AG04450 (cell line): ENCODE data around the gene EFCAB6. TPM values are rescaled to one million over a fixed set of nuclear protein-coding genes. Genes with fewer than 3 reads are reported as not detected.

Experiments
- CTCF ChIA-PET: fragments of 300-600, 350-600 bp; formaldehyde crosslinking; extraction: SDS; loops from one replicate; lab custom pipeline; 2022; ENCODE audit warnings: antibody characterized with exemption, inconsistent platforms; lab: Charles Lee
- POLR2A ChIA-PET: fragments of 350-600 bp; formaldehyde crosslinking; extraction: SDS; loops from one replicate; lab custom pipeline; 2021; ENCODE audit warnings: antibody characterized with exemption, inconsistent platforms; lab: Yijun Ruan, JAX
- DNase-seq: peaks from one replicate; pipeline ENCODE4 v3.0.0-alpha.2; 2011; ENCODE audit warnings: low read depth, low spot score
- H3K27ac ChIP-seq: one replicate; pipeline ENCODE4 v1.5.1; 2012; ENCODE audit warnings: low read depth, low read length, control low read depth
- H3K27me3 ChIP-seq: one replicate; pipeline ENCODE4 v1.6.0; 2012; ENCODE audit warnings: low read length; ENCODE audit not compliant: control insufficient read depth, insufficient read depth
- H3K4me3 ChIP-seq: 2 replicates; pipeline ENCODE4 v1.5.1; 2011; ENCODE audit warnings: mild to moderate bottlenecking, low read depth, low read length, control low read depth
- H3K9me3 ChIP-seq: 2 replicates; pipeline ENCODE4 v1.5.1; 2012; ENCODE audit warnings: low read length; ENCODE audit not compliant: control insufficient read depth, insufficient read depth
- polyA plus RNA-seq: library from polyadenylated mRNA; depleted of rRNA; stranded (reverse); fragments of >200 nt; gene quantifications from 2 replicates; pipeline ENCODE4 v1.2.3, GENCODE V29; 2011
- TF ChIP-seq, protein P1 (sequence below): IDR thresholded peaks from 2 replicates; pipeline ENCODE4 v1.5.1; 2011; ENCODE audit warnings: low read depth, low read length, control low read depth, inconsistent platforms

EFCAB6 gene
- polyA plus RNA-seq, 1 experiment: 1.4 TPM

DNA sequence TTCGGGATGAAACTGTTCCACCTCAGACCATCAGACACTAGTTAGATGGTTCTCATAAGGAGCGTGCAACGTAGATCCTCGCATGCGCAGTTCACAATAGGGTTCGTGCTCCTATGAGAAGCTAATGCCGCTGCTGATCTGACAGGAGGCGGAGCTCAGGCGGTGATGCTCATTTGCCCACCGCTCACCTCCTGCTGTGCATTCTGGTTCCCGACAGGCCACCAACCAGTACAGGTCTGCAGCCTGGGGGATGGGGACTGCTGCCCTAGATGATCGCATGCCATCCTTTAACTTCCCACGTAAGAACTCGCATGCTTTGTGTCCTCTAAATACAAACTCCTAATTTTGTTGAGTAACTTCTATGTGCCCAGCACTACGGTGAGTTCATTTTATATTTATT is 62.6 kb downstream of the EFCAB6 start:
- POLR2A ChIA-PET: no interaction called here
- TF ChIP-seq, protein P1, sequence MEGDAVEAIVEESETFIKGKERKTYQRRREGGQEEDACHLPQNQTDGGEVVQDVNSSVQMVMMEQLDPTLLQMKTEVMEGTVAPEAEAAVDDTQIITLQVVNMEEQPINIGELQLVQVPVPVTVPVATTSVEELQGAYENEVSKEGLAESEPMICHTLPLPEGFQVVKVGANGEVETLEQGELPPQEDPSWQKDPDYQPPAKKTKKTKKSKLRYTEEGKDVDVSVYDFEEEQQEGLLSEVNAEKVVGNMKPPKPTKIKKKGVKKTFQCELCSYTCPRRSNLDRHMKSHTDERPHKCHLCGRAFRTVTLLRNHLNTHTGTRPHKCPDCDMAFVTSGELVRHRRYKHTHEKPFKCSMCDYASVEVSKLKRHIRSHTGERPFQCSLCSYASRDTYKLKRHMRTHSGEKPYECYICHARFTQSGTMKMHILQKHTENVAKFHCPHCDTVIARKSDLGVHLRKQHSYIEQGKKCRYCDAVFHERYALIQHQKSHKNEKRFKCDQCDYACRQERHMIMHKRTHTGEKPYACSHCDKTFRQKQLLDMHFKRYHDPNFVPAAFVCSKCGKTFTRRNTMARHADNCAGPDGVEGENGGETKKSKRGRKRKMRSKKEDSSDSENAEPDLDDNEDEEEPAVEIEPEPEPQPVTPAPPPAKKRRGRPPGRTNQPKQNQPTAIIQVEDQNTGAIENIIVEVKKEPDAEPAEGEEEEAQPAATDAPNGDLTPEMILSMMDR: no peak
- Histone ChIP-seq H3K4me3 (no peak overlapping the region), H3K9me3 (no peaks in the 10 kb centered on the region), H3K27ac (no peak overlapping the region), H3K27me3 (peaks cover 10% of the 10 kb centered on the region)
- CTCF ChIA-PET: no interaction called here
- no peak for DNase-seq

DNA sequence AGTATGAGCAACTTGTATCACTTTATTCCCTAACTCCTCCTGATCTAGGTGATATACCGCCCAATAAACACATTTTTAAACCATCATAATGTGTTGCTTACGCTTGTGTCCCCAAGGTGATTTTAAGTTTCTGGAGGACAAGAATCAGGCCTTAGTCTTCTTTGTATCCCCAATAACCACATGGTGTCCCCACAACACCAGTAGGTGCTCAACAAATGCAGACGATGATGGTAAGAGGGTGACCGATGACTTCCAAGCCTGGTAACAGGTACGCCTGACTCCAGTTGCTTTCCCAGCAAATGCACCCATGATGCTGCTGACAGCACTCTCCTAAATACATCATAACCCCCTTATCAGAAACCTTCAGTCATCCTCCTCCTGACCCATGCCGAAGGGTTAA is 64.2 kb downstream of the EFCAB6 start:
- H3K27ac ChIP-seq: no peak overlapping the region
- H3K9me3 ChIP-seq: no peaks in the 10 kb centered on the region
- POLR2A ChIA-PET: no interaction called here
- CTCF ChIA-PET: no interaction called here
- no peak overlapping the region for H3K4me3 ChIP-seq
- peaks cover 12% of the 10 kb centered on the region for H3K27me3 ChIP-seq
- no peak for DNase-seq
- TF ChIP-seq, protein P1: 0 out of 2 replicates have a peak, but pooled peaks have one; percentile 9

DNA sequence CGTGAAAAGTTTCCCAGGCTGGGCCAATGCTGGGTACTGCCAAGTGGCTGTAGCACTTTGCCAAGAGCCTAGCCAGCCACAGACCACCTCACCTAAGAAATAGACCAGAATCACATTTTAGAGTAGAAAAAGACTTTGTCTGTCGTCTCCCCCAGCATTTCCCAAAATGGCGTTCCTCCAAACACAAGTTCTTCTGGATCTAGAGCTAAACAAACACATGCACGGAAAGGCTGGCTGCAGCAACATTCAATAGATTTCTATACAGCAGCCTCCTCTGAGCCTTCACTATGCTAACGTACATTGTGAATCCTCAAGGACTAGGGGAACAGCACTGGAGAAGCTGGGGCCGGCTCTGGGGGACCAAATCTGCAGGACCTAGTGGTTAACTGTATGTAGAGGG is 65.0 kb downstream of the EFCAB6 start:
- Histone ChIP-seq H3K27ac (no peak overlapping the region), H3K9me3 (no peaks in the 10 kb centered on the region), H3K4me3 (no peak overlapping the region), H3K27me3 (peaks cover 12% of the 10 kb centered on the region)
- CTCF ChIA-PET: no interaction called here
- no peak for DNase-seq
- POLR2A ChIA-PET: no interaction called here
- TF ChIP-seq, protein P1: no peak

DNA sequence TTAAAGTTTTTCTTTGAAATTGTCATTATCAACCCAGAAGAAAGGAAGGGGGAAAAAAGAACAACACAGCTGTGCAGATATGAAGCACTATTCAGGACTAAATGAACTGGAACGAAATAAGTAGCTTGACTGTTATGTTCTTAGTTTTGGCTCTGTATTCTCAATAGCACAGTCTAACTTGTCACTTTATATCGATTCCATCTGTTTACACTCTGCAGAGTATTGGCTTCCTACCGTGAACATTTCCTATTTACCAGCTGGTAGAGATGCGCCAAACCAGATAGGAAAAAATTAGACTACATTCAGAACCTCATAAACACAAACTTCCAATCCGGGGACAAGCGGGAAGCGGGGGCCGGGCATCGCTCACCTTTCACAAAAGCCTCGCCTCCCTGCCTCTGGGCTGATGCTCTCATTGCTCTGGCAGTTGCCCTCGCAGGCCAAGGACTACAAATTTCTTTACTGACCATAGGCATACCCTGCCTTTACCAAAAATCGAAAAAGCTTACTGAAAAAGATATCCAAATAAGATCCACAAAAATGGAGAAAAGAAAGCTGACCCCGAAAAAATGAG is 66.2 kb downstream of the EFCAB6 start:
- Histone ChIP-seq H3K27me3 (peaks cover 14% of the 10 kb centered on the region), H3K27ac (no peak overlapping the region), H3K4me3 (no peak overlapping the region), H3K9me3 (no peaks in the 10 kb centered on the region)
- POLR2A ChIA-PET: no interaction called here
- TF ChIP-seq, protein P1: no peak
- no peak for DNase-seq
- CTCF ChIA-PET: interaction anchor here (1.0 kb wide), 1 partner anchor 50 kb away, joined by 3 read pairs; no protein-coding TSS in a partner anchor

DNA sequence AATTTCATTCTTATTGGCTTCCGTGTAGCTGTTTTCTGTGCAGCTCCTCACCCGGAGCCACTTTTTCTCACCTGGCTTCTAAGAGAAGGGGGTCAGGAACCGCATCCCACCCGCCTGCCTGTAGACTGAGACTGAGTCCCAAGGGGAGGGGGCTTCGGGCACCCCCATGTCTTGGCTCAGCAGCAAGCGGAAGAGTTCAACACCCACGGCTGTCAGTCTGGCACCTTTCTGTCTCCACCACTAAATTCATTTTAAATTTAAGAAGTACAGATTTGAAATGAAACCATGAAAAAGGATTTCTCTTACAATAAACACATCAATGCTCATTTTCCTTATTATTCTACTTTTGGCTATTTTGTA is 66.7 kb downstream of the EFCAB6 start:
- H3K27ac ChIP-seq: no peak overlapping the region
- ChIA-PET POLR2A (no interaction called here), CTCF (no interaction called here)
- no peaks in the 10 kb centered on the region for H3K9me3 ChIP-seq
- H3K4me3 ChIP-seq: no peak overlapping the region
- no peak for DNase-seq
- peaks cover 19% of the 10 kb centered on the region for H3K27me3 ChIP-seq
- TF ChIP-seq, protein P1: no peak
